GM10248 (cell line): ENCODE measurements around the gene GAB3.

Experiments
- CTCF ChIA-PET: fragments of 300-600 bp; sonication (Branson Sonifier 250); formaldehyde crosslinking; extraction: SDS; loops from one replicate; lab custom pipeline; 2021; ENCODE audit warnings: antibody characterized with exemption; lab: Yijun Ruan, JAX
- POLR2A ChIA-PET: fragments of 350-650 bp; sonication (Branson Sonifier 250); formaldehyde crosslinking; extraction: SDS; loops from one replicate; lab custom pipeline; 2020; ENCODE audit warnings: antibody characterized with exemption; lab: Yijun Ruan, JAX
- DNase-seq: peaks from one replicate; pipeline ENCODE4 v3.0.0; 2012; ENCODE audit errors: extremely low spot score
- TF ChIP-seq, protein P1 (sequence below): IDR thresholded peaks from 2 replicates; pipeline ENCODE4 v1.5.1; 2012; ENCODE audit warnings: mild to moderate bottlenecking, low read depth; ENCODE audit errors: extremely low read depth, missing control alignments, control extremely low read depth

Gene GAB3

DNA sequence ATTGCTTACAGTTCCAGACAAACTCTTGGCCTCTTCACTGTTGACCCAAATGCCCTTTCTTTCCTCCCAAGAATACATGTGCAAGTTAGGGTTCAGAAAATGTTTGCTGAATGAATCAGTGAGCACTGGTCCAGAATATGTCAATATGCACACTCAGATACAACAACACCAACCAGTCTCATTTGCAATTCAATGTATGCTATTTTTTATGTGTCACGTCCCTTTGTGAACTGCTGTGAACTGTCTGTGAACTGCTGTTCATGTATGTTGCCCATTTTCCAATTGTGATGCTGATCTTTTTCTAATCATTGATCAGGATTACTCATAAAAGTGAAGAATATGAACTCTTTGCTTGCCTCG lies 17.8 kb downstream of the GAB3 start:
- POLR2A ChIA-PET: no interaction called here

GRCh38 chrX:154732421-154733065 lies 18.3 kb downstream of the GAB3 start:
- TF ChIP-seq, protein P1, sequence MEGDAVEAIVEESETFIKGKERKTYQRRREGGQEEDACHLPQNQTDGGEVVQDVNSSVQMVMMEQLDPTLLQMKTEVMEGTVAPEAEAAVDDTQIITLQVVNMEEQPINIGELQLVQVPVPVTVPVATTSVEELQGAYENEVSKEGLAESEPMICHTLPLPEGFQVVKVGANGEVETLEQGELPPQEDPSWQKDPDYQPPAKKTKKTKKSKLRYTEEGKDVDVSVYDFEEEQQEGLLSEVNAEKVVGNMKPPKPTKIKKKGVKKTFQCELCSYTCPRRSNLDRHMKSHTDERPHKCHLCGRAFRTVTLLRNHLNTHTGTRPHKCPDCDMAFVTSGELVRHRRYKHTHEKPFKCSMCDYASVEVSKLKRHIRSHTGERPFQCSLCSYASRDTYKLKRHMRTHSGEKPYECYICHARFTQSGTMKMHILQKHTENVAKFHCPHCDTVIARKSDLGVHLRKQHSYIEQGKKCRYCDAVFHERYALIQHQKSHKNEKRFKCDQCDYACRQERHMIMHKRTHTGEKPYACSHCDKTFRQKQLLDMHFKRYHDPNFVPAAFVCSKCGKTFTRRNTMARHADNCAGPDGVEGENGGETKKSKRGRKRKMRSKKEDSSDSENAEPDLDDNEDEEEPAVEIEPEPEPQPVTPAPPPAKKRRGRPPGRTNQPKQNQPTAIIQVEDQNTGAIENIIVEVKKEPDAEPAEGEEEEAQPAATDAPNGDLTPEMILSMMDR: no peak
- ChIA-PET CTCF (interaction anchor here (1.1 to 4.8 kb wide), 2 partner anchors 16 to 108 kb away, joined by 3 to 21 read pairs; no protein-coding TSS in a partner anchor), POLR2A (no interaction called here)
- DNase-seq: no peak

More for the DNA sequence above, 17.8 kb downstream of the GAB3 start:
- no peak for DNase-seq
- TF ChIP-seq, protein P1: no peak
- CTCF ChIA-PET: interaction anchor here (1.1 to 4.8 kb wide), 2 partner anchors 16 to 107 kb away, joined by 3 to 21 read pairs; no protein-coding TSS in a partner anchor

DNA sequence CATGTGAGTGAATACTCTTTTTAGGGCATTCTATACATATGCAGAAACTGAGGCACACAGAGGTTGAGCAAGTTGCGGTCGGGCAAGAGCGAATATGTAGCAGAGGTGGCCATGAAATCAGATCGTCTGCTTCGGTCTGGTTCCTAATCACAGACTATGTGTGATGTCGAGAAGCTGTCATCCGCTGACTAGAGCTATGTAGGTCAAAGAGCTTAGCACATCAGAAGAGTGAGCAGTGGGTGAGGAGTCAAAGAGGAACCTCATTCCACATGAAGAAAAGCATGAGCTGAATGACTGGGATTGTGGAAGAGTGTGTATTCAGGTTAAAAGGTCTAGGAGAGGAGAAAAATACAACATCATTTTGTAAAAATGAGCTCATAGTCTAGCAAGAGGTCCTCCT lies 19.0 kb downstream of the GAB3 start:
- TF ChIP-seq, protein P1: no peak
- POLR2A ChIA-PET: no interaction called here
- CTCF ChIA-PET: interaction anchor here (1.1 to 4.8 kb wide), 2 partner anchors 17 to 108 kb away, joined by 3 to 21 read pairs; no protein-coding TSS in a partner anchor
- DNase-seq: no peak

DNA sequence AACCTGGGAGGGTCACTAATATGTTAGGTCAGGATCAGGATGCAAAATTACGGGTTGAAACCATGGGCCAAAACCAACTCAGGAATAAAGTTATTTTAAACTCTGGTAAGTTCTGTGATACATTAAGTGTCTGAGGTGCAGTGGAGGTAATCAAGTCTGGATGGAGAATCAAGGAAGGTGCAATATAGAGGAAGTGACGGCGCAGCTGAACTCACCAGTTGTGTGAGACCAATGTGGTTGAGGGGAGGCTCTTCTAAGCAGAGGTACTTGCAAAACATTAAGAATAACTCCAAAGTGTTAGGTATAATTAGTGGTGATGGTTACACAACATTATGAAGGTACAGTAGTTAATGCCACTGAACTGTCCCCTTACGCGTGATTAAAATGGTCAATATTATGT lies 19.7 kb downstream of the GAB3 start:
- no peak for DNase-seq
- CTCF ChIA-PET: no interaction called here
- TF ChIP-seq, protein P1: no peak
- POLR2A ChIA-PET: no interaction called here

- TF ChIP-seq, protein P1: no peak
- CTCF ChIA-PET: no interaction called here
- no peak for DNase-seq
- POLR2A ChIA-PET: no interaction called here
Measured at GRCh38 chrX:154730253-154730891, 20.5 kb downstream of the GAB3 start.

- DNase-seq: no peak
- ChIA-PET POLR2A (no interaction called here), CTCF (interaction anchor here (2.6 kb wide), 1 partner anchor 20 kb away, joined by 11 read pairs; the partner anchor contains the start of gene GAB3)
- TF ChIP-seq, protein P1: no peak
Measured at GRCh38 chrX:154729439-154729838, 21.4 kb downstream of the GAB3 start.
